Uterus (tissue), 2 donors: Measurements from ENCODE around the gene TMEM203.

ENCODE experiments used
- CTCF ChIP-seq, 4 experiments: fragments of 200-600 bp in 2 of 4; fragments of 450-650 bp in 2 of 4; sonication (generic) in 2 of 4; IDR thresholded peaks; one replicate each; pipeline ENCODE4 v1.5.1; 2016 to 2019; ENCODE audit warnings: antibody characterized with exemption in 4 of 4, mild to moderate bottlenecking in 2 of 4, moderate library complexity in 1 of 4
- POLR2A ChIP-seq, 2 donors: fragments of 450-650 bp; IDR thresholded peaks; one replicate each; pipeline ENCODE4 v1.6.1; 2016; ENCODE audit warnings: antibody characterized with exemption in 2 of 2, mild to moderate bottlenecking in 1 of 2, moderate library complexity in 1 of 2

DNA sequence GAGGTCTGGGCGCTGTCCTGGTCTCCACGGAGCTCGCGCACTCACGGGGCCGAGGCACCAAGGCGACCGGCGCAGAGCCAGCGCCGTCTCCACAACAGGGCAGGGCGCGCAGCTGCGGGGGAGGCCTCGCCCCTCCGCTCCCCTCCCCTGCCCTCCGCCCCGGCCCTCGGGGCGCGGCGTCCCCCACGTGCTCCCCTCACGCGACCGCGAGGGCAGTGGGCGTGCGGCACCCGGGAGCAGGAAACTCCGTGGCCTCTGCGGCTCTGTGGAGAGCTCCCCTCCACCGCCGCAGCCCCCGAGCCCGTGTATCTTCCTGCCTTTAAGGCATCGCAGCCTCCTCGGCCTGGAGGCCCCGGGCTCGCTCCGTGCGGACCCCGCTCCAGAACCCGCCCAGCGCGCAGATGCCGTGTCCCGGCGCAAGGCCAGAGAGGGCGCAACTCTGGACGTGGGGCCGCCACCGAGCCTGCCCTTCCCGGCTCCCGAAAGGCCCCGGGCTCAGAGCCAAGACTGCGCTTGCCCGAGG, 34.9 kb upstream of the TMEM203 start:
- TF ChIP-seq CTCF (IDR thresholded peaks at IDR 0.05) (peak in 1 of 4 experiments; percentile 1), POLR2A (IDR thresholded peaks at IDR 0.05) (peak in 1 of 2 donors; percentile 30)
